ENCODE data around the gene TXNDC11. TPM values are rescaled to one million over a fixed set of nuclear protein-coding genes. Genes with fewer than 3 reads are reported as not detected.
A peak's percentile ranks its signal among the peaks of the same experiment; 100 is the strongest.

TXNDC11 gene
- total RNA-seq, 2 experiments from 2014 or later: 111 to 112 TPM

GRCh38 chr16:11662582-11662981 lies 80.1 kb downstream of the TXNDC11 start:
- Mint-ChIP-seq H3K4me3 (no peak overlapping the region), H3K4me1 (ENCODE audit: low read depth) (peaks cover 34% of the 10 kb centered on the region), H3K9me3 (no peaks in the 10 kb centered on the region), H3K27me3 (no peaks in the 10 kb centered on the region), H3K27ac (peak overlapping the region; percentile 36), H3K36me3 (ENCODE audit: low read depth) (no peaks in the 10 kb centered on the region)
- Histone ChIP-seq H3K27me3 (ENCODE audit: control insufficient read depth in 1 of 2, insufficient read depth in 2 of 2, low read length in 2 of 2) (no peaks in the 10 kb centered on the region), H3K9me3 (ENCODE audit: control insufficient read depth in 1 of 2, insufficient read depth in 1 of 2, low read length in 2 of 2) (no peaks in the 10 kb centered on the region), H3K4me1 (ENCODE audit: insufficient read depth, low read length) (peaks cover 48% of the 10 kb centered on the region), H3K27ac (ENCODE audit: low read depth in 1 of 2, low read length in 2 of 2) (no peak overlapping the region), H3K4me3 (ENCODE audit: low read length) (no peak overlapping the region), H3K36me3 (ENCODE audit: insufficient read depth, low read length) (no peaks in the 10 kb centered on the region)
- intact Hi-C loops (cut with DNase I, micrococcal nuclease): no loop called here
- ATAC-seq (ENCODE audit: poor library complexity): no peak
- no peak for TF ChIP-seq CTCF (IDR thresholded peaks at IDR 0.05)
- no peak for DNase-seq
- ChIA-PET POLR2A (no interaction called here), CTCF (interaction anchor here (0.5 kb wide), 1 partner anchor 126 kb away, joined by 3 read pairs; no protein-coding TSS in a partner anchor)

- intact Hi-C loops (cut with DNase I, micrococcal nuclease): no loop called here
Observed at GRCh38 chr16:11660565-11660964, 82.1 kb downstream of the TXNDC11 start.

GRCh38 chr16:11658896-11659708 lies 83.6 kb downstream of the TXNDC11 start:
- H3K27me3 Mint-ChIP-seq: no peaks in the 10 kb centered on the region
- Histone ChIP-seq H3K27me3 (ENCODE audit: control insufficient read depth in 1 of 2, insufficient read depth in 2 of 2, low read length in 2 of 2) (no peaks in the 10 kb centered on the region), H3K27ac (ENCODE audit: low read depth in 1 of 2, low read length in 2 of 2) (no peak overlapping the region), H3K36me3 (ENCODE audit: insufficient read depth, low read length) (no peaks in the 10 kb centered on the region), H3K4me3 (ENCODE audit: low read length) (no peak overlapping the region), H3K9me3 (ENCODE audit: control insufficient read depth in 1 of 2, insufficient read depth in 1 of 2, low read length in 2 of 2) (no peaks in the 10 kb centered on the region), H3K4me1 (ENCODE audit: insufficient read depth, low read length) (peaks cover 35% of the 10 kb centered on the region)
- no peak for DNase-seq
- intact Hi-C loops (cut with DNase I, micrococcal nuclease): no loop called here
- no peaks in the 10 kb centered on the region for H3K9me3 Mint-ChIP-seq
- ChIA-PET POLR2A (no interaction called here), CTCF (interaction anchor here (1.0 to 1.2 kb wide), 3 partner anchors 121 to 409 kb away, joined by 3 to 5 read pairs (median 4); no protein-coding TSS in a partner anchor)
- H3K27ac Mint-ChIP-seq: no peak overlapping the region
- peaks cover 9% of the 10 kb centered on the region for H3K4me1 Mint-ChIP-seq (ENCODE audit: low read depth)
- H3K4me3 Mint-ChIP-seq: no peak overlapping the region
- H3K36me3 Mint-ChIP-seq (ENCODE audit: low read depth): no peaks in the 10 kb centered on the region
- ATAC-seq (ENCODE audit: poor library complexity): no peak
- TF ChIP-seq CTCF (IDR thresholded peaks at IDR 0.05): no peak

More at GRCh38 chr16:11660565-11660964, 82.1 kb downstream of the TXNDC11 start:
- Histone ChIP-seq H3K27me3 (ENCODE audit: control insufficient read depth in 1 of 2, insufficient read depth in 2 of 2, low read length in 2 of 2) (no peaks in the 10 kb centered on the region), H3K4me3 (ENCODE audit: low read length) (no peak overlapping the region), H3K36me3 (ENCODE audit: insufficient read depth, low read length) (no peaks in the 10 kb centered on the region), H3K27ac (ENCODE audit: low read depth in 1 of 2, low read length in 2 of 2) (no peak overlapping the region), H3K9me3 (ENCODE audit: control insufficient read depth in 1 of 2, insufficient read depth in 1 of 2, low read length in 2 of 2) (no peaks in the 10 kb centered on the region), H3K4me1 (ENCODE audit: insufficient read depth, low read length) (peaks cover 35% of the 10 kb centered on the region)
- ATAC-seq (ENCODE audit: poor library complexity): no peak
- Mint-ChIP-seq H3K4me1 (ENCODE audit: low read depth) (peaks cover 18% of the 10 kb centered on the region), H3K9me3 (no peaks in the 10 kb centered on the region), H3K36me3 (ENCODE audit: low read depth) (no peaks in the 10 kb centered on the region), H3K27ac (no peak overlapping the region), H3K4me3 (no peak overlapping the region), H3K27me3 (no peaks in the 10 kb centered on the region)
- ChIA-PET POLR2A (no interaction called here), CTCF (no interaction called here)
- DNase-seq: no peak
- TF ChIP-seq CTCF (IDR thresholded peaks at IDR 0.05): no peak
